AG04449 (cell line): Measurements from ENCODE around the gene MYO5A.

Source experiments
- CTCF ChIA-PET: fragments of 350-600 bp; formaldehyde crosslinking; extraction: SDS; loops from one replicate; lab custom pipeline; 2021; ENCODE audit warnings: antibody characterized with exemption; lab: Yijun Ruan, JAX
- POLR2A ChIA-PET: fragments of 400-600, 350-600 bp; formaldehyde crosslinking; extraction: SDS; loops from one replicate; lab custom pipeline; 2020; ENCODE audit warnings: antibody characterized with exemption, inconsistent platforms; lab: Yijun Ruan, JAX
- DNase-seq: peaks from one replicate; pipeline ENCODE4 v3.0.0-alpha.2; 2010; ENCODE audit warnings: low read depth, low spot score
- H3K4me3 ChIP-seq: 2 replicates; pipeline ENCODE4 v1.5.1; 2011; ENCODE audit warnings: low read depth, mild to moderate bottlenecking, control low read depth, low read length
- CTCF ChIP-seq: IDR thresholded peaks from one replicate; pipeline ENCODE4 v1.5.1; 2011; ENCODE audit warnings: mild to moderate bottlenecking, moderate library complexity, low read length, control low read depth, inconsistent platforms; ENCODE audit not compliant: insufficient read depth; ENCODE audit errors: missing control alignments

The MYO5A gene

GRCh38 chr15:52307847-52308246 lies 220.8 kb downstream of the MYO5A start:
- DNase-seq: no peak
- CTCF ChIA-PET: interaction anchor here (0.7 kb wide), 1 partner anchor 51 kb away, joined by 4 read pairs; no protein-coding TSS in a partner anchor
- POLR2A ChIA-PET: no interaction called here
- no peak overlapping the region for H3K4me3 ChIP-seq
- TF ChIP-seq CTCF: no peak

GRCh38 chr15:52306270-52306669 lies 222.4 kb downstream of the MYO5A start:
- DNase-seq: peak; percentile 44
- POLR2A ChIA-PET: no interaction called here
- no peak overlapping the region for H3K4me3 ChIP-seq
- TF ChIP-seq CTCF: no peak
- CTCF ChIA-PET: no interaction called here

GRCh38 chr15:52303093-52303772 lies 225.4 kb downstream of the MYO5A start:
- no peak overlapping the region for H3K4me3 ChIP-seq
- TF ChIP-seq CTCF: no peak
- ChIA-PET POLR2A (no interaction called here), CTCF (interaction anchor here (0.8 to 1.2 kb wide), 3 partner anchors 46 to 252 kb away, joined by 3 to 7 read pairs (median 4); no protein-coding TSS in a partner anchor)
- no peak for DNase-seq

GRCh38 chr15:52301265-52301847 lies 227.3 kb downstream of the MYO5A start:
- ChIA-PET POLR2A (no interaction called here), CTCF (no interaction called here)
- no peak overlapping the region for H3K4me3 ChIP-seq
- DNase-seq: no peak
- no peak for TF ChIP-seq CTCF

GRCh38 chr15:52295421-52296001 lies 233.2 kb downstream of the MYO5A start, which contains the start of gene MYO5C:
Gene MYO5C, minus strand, starts transcription at chr15:52295804. Its CDS starts 168 bp downstream, at chr15:52295636.
- TF ChIP-seq CTCF: no peak
- DNase-seq: no peak
- H3K4me3 ChIP-seq: peak within 1 kb of the TSS; percentile 42
- ChIA-PET CTCF (interaction anchor here (1.4 kb wide), 1 partner anchor 39 kb away, joined by 6 read pairs; no protein-coding TSS in a partner anchor), POLR2A (no interaction called here)

- no peak for DNase-seq
- ChIA-PET POLR2A (no interaction called here), CTCF (no interaction called here)
- H3K4me3 ChIP-seq: no peak overlapping the region; the same call in 1 of the 2 replicates
- no peak for TF ChIP-seq CTCF
These were observed 233.7 kb downstream of the MYO5A start for GRCh38 chr15:52294881-52295420.
